Forelimb muscle (tissue), 1 donor: ENCODE results near the gene ACCSL. TPM values are rescaled to one million over a fixed set of nuclear protein-coding genes. Genes with fewer than 3 reads are reported as not detected.

Source experiments
- DNase-seq: peaks from one replicate; pipeline ENCODE4 v3.0.0-alpha.2; 2013; ENCODE audit warnings: low read depth
- polyA plus RNA-seq: library from polyadenylated mRNA; unstranded; fragments of 120-200 nt; gene quantifications from one replicate; pipeline ENCODE4 v1.2.1, GENCODE V29; 2013; ENCODE audit not compliant: insufficient read length

The ACCSL gene
- polyA plus RNA-seq, 1 donor: not detected

DNA sequence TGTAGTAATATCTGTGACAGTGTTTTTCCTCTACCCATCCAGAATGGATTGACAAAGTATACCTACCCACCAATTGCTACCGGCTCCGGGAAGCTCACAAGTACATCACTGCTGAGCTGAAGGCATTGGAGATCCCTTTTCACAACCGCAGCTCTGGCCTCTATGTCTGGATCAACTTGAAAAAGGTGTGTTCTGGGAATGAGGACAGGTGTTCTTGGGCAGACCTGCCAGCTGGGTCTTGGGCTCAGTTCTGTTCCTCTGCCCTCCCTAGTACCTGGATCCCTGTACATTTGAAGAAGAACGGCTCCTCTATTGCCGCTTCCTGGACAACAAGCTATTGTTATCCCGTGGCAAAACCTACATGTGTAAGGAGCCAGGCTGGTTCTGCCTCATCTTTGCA lies 10.5 kb downstream of the ACCSL start:
- no peak for DNase-seq

DNA sequence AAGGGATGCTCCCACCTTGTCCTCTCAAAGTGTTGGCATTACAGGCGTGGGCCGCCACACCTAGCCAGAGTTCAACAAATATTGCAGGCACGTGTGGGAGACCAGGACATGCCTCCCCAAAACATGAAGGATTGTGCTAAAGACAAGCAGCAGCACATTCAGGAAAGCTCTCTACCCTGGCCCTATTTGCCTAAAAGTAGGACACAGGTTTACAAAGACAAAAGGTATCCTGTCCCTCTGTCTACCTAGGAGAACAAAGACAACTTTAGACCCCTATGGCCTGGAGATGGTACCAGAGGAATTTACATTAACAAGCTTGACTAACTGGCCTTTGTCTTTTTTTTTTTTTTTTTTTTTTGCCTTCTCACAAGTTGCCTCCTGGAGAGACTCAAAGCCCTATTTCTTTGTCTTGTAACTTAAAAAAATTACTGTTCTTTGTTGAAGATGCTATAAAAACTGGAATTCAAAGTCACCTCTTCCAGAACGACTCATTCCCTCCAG lies 17.4 kb downstream of the ACCSL start:
- DNase-seq: peak; percentile 1

DNA sequence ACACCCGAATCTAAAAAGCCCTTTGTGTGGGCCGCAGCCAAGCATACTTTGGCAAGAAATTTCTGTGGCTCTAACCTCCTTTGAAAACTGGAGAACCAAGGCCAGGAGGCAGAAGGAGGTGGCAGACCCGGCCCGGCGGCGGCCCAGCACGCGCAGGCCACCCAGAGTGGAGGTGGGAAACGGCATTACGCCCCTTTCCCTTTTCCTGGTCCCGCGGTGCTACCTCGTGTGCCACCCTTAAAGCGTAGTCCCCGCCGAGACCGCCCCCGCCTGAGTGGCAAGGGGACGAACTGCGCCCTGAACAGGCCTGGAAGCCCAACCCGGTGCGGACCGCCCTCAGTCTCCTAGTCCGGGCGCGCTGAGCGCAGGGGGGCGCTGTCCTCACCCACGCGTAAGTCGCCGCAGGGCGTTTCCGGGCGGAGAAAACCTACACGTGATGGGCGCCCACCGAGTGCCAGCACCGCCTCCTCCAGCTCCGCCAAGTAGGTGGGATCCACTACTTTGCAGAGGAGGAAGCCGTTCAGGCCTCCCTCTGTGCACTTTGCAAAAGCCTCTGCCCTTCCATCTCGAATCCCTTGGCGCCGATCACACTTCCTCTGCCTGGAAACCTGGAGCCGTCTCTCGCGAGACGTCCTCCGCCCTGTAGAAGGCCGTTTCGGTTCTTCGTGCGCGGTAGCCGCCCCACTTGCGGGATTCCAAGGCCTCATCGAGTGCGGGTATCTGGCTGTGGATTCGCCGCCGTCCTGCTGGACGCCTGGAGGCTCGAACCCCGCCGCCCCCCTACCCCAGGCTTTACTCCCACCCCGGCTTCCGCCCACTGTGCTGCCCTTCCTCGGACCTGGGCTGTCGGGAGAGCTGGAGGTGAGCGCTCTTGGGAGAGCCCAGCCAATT lies 18.3 kb downstream of the ACCSL start, which contains the start of gene ACCS:
ACCS (plus strand) TSS at position 430 of the 891 bp plus-strand sequence. CDS start 1,358 bp downstream, outside the sequence.
- peak; percentile 84 for DNase-seq

DNA sequence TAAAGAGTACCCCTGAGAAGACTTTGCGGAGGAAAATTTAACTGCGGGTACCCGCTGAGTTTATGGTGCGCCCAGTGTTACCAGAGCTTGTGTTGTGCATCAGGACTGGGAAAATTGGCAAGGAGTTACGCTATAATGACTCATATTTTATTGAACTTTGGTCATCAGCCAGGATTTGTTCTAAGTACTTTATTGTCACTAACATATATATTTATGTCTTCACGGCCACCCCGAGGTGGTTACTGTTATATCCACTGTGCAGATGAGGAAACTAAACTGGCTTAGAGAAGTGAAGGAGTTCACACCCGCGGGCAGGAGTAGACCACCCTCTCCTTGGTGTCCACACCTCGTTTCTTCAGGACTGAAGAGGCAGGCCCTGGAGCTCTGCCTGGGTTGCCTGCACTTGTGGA lies 19.0 kb downstream of the ACCSL start:
- peak; percentile 14 for DNase-seq

DNA sequence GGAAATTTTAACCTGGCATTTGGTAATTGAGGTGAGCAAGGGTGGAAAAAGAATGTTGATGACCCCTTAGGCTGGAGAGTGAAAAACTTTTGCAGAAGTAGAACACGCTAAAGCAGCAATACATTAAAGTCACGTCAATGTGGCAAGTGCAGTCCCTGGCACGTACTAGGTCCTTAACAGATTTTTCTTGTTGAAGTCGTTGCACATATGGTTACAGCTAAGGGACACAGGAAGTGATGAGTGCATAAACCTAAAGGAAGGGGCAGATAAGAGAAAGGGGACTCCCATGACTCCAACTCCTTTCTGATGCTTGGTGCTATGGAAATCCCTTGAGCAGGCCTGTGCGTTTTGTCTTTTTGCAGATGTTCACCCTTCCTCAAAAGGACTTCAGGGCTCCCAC lies 19.5 kb downstream of the ACCSL start:
- no peak for DNase-seq

DNA sequence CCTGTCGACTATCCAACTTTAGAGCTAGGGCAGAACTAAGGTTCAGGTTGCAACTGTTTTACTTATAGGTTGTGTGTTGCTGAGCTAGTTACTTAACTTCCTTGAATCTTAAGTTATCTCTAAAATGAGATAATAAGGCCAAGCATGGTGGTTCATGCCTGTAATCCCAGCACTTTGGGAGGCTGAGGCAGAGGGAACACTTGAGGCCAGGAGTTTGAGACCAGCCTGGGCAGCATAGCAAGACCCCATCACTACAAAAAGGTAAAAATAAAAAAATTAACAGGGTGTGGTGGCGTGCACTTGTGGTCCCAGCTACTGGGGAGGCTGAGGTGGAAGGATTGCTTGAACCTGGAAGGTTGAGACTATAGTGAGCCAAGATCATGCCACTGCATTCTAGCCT lies 20.4 kb downstream of the ACCSL start:
- no peak for DNase-seq

DNA sequence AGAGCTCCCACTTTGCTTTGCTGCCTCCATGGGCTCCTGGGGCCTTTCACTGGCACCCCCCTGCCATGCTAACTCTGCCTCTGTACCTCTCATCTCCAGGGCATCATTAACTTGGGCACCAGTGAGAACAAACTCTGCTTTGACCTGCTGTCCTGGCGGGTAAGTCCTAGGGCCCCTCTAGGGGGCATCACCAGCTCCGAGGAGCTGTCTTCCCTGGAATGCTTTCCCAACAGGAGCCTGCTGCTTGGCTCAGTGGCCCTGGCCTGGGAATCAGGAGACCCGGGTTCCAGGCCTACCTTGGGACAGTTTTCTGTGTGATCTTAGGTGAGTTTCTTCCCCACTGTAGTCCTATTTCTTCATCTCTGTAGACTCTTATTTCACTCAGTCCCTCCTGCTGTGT lies 23.4 kb downstream of the ACCSL start:
- no peak for DNase-seq

DNA sequence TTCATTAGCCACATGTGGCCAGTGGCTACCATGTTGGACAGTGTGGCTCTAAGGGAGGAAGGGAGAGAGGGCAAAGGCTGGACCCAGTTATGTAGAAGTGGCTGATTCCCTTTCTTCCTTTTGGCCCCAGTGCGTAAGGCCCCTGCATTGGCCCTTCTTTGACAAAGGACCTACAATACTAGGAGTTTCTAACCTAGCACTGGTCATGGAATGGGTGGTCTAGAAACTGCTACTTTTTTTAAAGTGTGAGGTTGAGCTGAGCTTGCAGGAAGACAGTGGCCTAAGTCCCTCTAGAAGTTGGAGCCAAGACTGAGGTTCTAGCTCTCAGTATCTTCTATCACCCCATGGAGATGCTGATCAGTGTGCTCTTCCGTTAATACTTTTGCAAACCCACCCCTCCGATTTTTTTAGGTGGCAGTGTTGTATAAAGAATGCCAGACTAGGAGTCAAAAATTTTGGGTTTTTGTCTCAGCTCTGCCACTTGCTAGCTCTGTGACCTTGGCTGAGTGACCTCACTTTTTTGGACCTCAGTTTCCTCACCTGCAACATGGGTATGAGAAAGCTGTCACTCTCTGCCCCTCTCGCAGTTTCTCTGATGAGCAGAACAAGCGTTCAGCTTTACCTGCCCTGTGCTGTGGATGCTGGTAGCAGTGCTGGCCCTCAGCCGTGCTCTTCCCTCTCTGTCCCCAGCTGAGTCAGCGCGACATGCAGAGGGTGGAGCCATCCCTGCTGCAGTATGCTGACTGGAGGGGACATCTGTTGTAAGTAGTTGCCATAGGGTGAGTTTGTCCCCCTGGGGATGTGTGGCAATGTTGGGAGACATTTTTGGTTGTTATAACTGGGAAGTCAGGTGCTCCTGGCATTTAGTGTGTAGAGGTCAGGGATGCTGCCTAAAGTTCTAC lies 25.2 kb downstream of the ACCSL start:
- DNase-seq: no peak

DNA sequence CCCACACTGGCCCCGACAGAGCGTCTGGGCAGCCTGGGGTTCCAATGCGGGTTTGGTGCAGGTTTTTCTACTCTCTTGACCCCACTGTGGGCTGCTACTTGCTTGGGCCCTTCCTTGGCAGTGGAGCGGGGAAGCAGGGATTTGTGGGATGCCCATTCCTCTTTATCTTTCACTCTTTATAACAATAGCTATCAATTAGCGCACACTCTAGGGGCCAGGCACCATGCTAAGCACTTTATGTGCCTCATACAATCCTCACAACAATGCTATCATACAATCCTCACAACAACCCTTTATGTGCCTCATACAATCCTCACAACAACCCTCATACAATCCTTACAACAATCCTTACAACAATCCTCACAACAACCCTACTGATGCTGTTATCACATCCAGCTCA lies 31.0 kb downstream of the ACCSL start:
- DNase-seq: no peak

DNA sequence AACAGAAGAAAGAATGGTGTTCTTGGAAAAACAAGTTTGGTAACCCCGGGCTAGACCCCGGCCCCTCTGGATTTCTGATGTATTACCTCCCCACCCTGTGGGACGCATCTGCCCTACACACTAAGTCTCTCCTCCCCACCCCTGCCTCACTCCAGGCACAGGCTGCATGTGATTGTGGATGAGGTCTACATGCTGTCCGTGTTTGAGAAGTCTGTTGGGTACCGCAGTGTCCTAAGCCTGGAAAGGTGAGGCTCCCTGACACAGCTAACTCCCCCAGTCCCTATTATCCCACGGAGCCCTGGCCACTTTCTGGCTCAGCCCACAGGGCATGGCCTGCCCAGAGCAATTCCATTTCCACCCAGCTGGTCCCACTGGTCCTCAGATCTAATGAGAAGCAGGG lies 31.6 kb downstream of the ACCSL start:
- DNase-seq: no peak

DNA sequence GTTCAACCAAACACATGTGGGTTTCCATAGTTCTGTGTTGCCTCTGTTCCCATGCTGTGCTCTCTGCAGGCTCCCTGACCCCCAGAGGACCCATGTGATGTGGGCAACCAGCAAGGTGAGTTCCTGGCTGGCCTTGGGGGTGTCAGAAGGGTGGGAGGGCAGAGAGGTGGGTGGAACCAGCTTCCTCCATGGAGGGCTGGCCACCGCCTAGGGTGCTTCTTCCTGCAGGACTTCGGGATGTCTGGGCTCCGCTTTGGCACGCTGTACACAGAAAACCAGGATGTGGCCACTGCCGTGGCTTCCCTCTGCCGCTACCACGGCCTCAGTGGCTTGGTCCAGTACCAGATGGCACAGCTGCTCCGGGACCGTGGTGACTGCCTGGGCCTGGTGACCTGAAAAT lies 33.2 kb downstream of the ACCSL start:
- no peak for DNase-seq

DNA sequence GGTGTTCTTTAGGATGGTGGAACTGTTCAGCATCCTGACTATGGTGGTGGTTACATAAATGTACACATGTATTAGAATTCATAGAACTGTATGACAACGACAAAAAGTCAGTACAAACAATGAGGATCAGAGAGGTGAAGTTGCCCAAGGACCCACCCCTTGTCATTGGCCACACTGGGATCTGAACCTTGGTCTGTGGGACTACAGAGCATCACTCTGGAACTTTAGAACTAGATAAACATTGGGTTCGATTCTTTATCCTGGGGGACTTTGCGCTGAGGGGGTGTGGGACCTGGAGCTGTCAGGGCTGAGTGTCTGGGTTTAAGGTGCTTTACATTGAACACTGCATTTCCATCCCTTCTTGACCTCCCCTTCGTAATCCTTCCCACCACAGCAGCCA lies 34.9 kb downstream of the ACCSL start:
- no peak for DNase-seq

DNA sequence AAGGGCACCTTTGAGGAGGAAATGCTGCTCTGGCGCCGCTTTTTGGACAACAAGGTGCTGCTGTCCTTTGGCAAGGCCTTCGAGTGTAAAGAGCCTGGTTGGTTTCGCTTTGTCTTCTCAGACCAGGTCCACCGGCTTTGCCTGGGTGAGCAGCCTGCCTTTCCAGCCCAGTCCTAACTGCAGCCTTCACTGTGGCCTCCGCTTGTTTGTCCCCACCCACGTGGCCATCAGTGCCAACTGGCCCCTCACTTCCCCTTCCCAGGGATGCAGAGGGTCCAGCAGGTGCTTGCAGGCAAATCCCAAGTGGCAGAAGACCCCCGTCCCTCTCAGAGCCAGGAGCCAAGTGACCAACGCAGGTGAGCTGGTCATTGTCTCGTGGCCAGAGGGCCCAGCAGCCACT lies 35.7 kb downstream of the ACCSL start:
- no peak for DNase-seq

DNA sequence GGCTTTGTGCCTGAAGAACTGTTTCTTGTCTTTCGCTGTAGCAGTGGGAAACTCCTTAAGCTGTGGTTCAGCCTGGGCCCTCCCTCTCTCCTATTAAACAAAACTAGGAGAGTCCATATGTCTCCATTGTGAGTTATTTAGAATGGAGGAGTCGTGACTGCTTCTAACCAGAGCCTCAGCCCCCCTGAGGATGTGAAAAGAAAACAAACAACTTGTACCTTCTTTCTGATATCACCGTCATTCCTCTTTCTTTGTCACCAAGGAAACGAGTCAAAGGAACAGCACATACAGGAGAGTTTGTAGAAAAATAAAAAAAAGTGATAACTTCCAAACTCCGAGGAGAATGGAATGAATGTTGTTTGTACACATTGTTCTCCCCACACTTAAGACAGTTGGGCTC lies 36.1 kb downstream of the ACCSL start:
- no peak for DNase-seq

DNA sequence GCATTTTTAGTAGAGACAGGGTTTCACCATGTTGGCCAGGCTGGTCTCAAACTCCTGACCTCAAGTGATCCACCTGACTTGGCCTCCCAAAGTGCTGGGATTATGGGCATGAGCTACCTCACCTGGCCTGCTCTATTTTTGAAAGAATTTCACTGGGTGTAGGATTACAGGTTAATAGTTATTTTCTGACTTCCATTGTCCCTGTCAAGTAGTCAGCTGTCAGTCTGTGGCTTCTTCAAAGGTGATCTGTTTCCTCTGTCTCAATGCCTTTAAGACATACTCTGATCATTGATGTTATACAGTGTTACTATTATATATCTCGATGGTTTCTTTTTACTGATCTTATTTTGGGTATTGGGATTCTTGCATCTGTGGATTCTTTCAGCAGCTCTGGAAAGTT lies 37.5 kb downstream of the ACCSL start:
- no peak for DNase-seq

DNA sequence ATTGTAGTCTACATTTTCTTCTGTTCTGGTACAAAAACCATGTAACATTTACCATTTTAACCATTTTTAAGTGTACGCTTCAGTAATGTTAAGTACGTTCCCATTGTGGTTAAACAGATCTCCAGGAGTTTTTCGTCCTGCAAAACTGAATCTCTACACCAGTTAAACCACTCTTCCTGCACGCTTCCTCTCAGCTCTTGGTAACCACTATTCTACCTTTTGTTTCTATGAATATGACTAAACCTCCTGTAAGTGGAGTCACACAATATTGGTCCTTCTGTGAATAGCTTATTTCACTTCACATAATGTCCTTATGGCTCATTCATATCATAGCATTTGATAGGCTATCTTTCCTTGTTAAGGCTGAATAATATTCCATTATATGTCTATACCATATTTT lies 40.6 kb downstream of the ACCSL start:
- no peak for DNase-seq

DNA sequence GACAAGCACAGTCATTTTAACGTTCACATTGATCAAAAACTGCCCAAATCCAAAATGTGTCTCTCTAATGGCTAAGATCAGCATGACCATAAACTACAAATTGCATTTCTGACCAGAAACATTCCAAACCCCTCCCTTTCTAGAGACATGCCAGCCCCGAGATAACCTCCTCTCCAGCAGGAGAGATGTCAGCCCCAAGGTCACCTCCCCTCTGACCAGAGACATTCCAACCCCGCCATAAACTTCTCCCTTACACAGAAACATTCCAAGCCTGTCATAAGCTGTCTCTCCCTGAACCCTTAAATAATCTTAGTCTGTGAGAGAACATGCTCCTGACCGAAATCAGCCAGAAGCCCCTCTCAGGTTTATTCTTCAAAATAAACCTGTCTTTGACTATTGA lies 41.1 kb downstream of the ACCSL start:
- DNase-seq: no peak

DNA sequence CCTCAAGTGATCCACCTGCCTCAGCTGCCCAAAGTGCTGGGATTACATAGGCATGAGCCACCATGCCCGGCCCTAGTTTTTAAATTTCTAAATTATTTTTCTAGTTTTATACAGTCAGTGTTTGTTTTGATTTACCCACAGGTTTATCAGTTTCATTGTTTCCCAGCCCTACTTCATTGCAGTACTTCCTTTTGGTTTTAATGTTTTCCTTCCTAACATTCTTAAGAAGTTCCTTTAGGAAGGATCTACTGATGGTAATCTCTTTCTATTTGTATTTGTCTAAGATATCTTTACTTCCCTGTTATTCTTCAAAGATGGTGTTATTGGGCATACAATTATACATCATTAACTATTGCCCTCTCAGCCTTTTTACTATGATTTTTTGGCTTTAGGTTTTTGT lies 42.8 kb downstream of the ACCSL start:
- DNase-seq: no peak

DNA sequence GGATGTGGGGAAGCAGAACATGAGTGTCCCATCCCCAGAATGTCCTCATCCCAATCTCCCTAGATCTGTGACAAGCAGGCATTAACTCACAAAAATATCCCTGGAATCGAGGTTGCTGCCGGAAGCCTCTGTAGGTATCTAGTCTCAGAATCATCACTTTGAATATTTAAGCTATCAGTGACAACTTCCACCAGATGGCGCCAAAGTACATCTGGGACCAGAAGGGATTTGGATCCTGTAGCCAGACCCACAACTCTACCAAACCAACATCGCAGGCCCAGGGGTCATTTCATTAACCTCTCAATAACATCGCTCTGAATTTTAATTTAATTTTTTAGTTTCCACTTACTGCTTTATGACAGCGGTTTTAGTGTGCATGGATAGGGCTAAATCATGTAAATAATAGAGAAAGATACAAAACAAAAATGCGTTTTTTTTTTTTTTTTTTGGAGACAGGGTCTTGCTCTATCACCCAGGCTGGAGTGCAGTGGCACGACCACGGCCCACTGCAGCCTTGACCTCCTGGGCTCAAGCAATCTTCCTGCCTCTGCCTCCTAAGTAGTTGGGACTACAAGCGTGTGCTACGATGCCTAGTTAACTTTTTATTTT lies 46.6 kb downstream of the ACCSL start:
- DNase-seq: peak; percentile 73

DNA sequence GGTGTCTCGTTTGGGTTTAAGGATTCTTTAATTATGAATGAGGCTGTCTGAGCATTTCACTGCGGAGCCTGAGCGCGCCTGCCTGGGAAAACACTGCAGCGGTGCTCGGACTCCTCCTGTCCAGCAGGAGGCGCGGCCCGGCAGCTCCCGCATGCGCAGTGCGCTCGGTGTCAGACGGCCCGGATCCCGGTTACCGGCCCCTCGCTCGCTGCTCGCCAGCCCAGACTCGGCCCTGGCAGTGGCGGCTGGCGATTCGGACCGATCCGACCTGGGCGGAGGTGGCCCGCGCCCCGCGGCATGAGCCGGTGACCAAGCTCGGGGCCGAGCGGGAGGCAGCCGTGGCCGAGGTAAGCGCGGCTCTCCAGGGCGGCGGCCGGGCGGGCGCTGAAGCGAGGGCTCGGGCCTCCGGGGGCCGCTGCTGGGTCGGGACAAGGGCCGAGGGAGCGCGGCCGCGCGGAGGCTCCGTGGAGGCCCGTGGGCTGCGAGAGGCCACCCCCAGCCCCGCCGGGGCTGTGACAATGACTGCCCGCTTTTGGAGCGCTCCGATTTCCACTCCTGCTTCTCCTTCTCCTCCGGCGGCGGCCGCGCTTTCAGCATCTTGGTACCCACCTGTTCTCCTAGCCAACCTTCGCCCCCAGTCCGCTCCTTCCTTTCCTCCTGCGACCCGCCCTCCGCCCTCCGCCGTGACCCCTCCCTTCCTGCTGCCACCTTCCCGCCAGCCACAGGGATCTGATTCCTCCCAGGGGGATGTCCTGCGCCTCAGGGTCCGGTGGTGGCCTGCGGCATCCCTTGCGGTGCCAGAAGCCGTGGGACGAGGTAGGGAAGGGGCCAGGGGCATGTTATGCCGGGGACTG lies 48.0 kb downstream of the ACCSL start, which contains the start of gene EXT2:
EXT2 (plus strand) TSS at position 173 of the 854 bp plus-strand sequence. CDS start 12,035 bp downstream, outside the sequence.
- peak; percentile 44 for DNase-seq
